PC-3 (cell line): ENCODE results near the gene AP5Z1.

Experiments
- EZH2 ChIP-seq: fragments of 300-600 bp; sonication (generic); IDR thresholded peaks from one replicate; pipeline ENCODE4 v1.6.1; 2017; ENCODE audit warnings: antibody characterized with exemption, mild to moderate bottlenecking, low read length; ENCODE audit not compliant: unreplicated experiment
- EZH2phosphoT487 ChIP-seq: fragments of 300-600 bp; sonication (generic); IDR thresholded peaks from 2 replicates; pipeline ENCODE4 v1.6.1; 2018; ENCODE audit warnings: mild to moderate bottlenecking, antibody characterized with exemption, low read length, borderline replicate concordance
- TF ChIP-seq, protein P1 (sequence below): fragments of 300-600 bp; sonication (generic); conservative IDR thresholded peaks from 2 replicates; pipeline ENCODE4 v1.5.1; 2017; ENCODE audit warnings: antibody characterized with exemption, low read depth, mild to moderate bottlenecking, low read length

DNA sequence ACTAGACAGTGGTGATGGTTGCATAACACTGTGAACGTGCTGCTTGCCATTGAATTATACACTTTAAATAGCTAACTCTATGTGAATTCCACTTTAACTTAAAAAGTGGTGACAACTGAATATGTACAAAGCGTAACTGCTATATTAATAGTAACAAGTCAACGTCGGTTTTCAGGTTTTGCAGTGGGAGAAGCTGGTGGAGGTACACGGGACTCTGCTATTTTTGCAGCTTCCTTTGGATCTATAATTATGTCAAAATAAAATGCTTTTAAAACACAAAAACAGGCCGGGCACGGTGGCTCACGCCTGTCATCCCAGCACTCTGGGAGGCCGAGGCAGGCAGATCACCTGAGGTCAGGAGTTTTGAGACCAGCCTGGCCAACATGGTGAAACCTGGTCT lies 21.0 kb downstream of the AP5Z1 start:
- TF ChIP-seq, protein P1, sequence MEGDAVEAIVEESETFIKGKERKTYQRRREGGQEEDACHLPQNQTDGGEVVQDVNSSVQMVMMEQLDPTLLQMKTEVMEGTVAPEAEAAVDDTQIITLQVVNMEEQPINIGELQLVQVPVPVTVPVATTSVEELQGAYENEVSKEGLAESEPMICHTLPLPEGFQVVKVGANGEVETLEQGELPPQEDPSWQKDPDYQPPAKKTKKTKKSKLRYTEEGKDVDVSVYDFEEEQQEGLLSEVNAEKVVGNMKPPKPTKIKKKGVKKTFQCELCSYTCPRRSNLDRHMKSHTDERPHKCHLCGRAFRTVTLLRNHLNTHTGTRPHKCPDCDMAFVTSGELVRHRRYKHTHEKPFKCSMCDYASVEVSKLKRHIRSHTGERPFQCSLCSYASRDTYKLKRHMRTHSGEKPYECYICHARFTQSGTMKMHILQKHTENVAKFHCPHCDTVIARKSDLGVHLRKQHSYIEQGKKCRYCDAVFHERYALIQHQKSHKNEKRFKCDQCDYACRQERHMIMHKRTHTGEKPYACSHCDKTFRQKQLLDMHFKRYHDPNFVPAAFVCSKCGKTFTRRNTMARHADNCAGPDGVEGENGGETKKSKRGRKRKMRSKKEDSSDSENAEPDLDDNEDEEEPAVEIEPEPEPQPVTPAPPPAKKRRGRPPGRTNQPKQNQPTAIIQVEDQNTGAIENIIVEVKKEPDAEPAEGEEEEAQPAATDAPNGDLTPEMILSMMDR = no peak
- TF ChIP-seq EZH2 (no peak), EZH2phosphoT487 (no peak)
